OCI-LY7 (cell line): Measurements from ENCODE around the gene LATS2. TPM values are rescaled to one million over a fixed set of nuclear protein-coding genes. Genes with fewer than 3 reads are reported as not detected.

Source experiments
- BruUV-seq: library from RNA; stranded (reverse); fragments of 400-500 nt; replicated peaks from 2 replicates; lab custom pipeline; 2021; lab: Mats Ljungman, UMichigan
- CTCF ChIA-PET: fragments of 300-600 bp; sonication (Branson Sonifier 250); formaldehyde crosslinking; loops from one replicate; lab custom pipeline; 2022; ENCODE audit warnings: antibody characterized with exemption; ENCODE audit not compliant: unreplicated experiment; lab: Charles Lee
- POLR2A ChIA-PET: fragments of 300-600 bp; sonication (Branson Sonifier 250); formaldehyde crosslinking; loops from one replicate; lab custom pipeline; 2022; ENCODE audit warnings: antibody characterized with exemption; lab: Charles Lee
- DNase-seq: peaks from one replicate; pipeline ENCODE4 v3.0.0-alpha.2; 2015; ENCODE audit warnings: low spot score
- H2AFZ ChIP-seq: fragments of 200-600 bp; sonication (generic), shearing (Covaris generic); 2 replicates; pipeline ENCODE4 v1.6.1; 2014; ENCODE audit warnings: mild to moderate bottlenecking, antibody characterized with exemption, low read length, moderate library complexity
- H3K27ac ChIP-seq: fragments of 200-600 bp; sonication (generic); 2 replicates; pipeline ENCODE4 v1.5.1; 2014; ENCODE audit warnings: mixed run types, low read depth, mild to moderate bottlenecking, moderate library complexity, low read length, inconsistent platforms; ENCODE audit not compliant: poor library complexity, severe bottlenecking
- H3K36me3 ChIP-seq: fragments of 200-600 bp; sonication (generic); 2 replicates; pipeline ENCODE4 v1.6.1; 2014; ENCODE audit warnings: mild to moderate bottlenecking, antibody characterized with exemption, low read length, moderate library complexity, mixed read lengths; ENCODE audit not compliant: insufficient read depth
- H3K4me1 ChIP-seq: fragments of 200-600 bp; sonication (generic); 2 replicates; pipeline ENCODE4 v1.5.1; 2014; ENCODE audit warnings: mild to moderate bottlenecking, low read length; ENCODE audit not compliant: insufficient read depth, poor library complexity, severe bottlenecking
- H3K4me2 ChIP-seq: fragments of 200-600 bp; sonication (generic); 2 replicates; pipeline ENCODE4 v1.6.1; 2014; ENCODE audit warnings: mild to moderate bottlenecking, low read length
- H3K4me3 ChIP-seq: fragments of 200-600 bp; sonication (generic); 2 replicates; pipeline ENCODE4 v1.5.1; 2014; ENCODE audit warnings: mild to moderate bottlenecking, low read depth, low read length; ENCODE audit not compliant: poor library complexity, severe bottlenecking
- H3K79me2 ChIP-seq: fragments of 200-600 bp; sonication (generic); 2 replicates; pipeline ENCODE4 v1.6.1; 2016; ENCODE audit warnings: low read depth, mild to moderate bottlenecking, low read length, moderate library complexity, mixed read lengths; ENCODE audit not compliant: insufficient read depth
- H3K9me2 ChIP-seq: fragments of 200-600 bp; sonication (generic); 2 replicates; pipeline ENCODE4 v1.6.1; 2016; ENCODE audit warnings: mild to moderate bottlenecking, low read length, mixed read lengths; ENCODE audit not compliant: insufficient read depth
- H3K9me3 ChIP-seq: fragments of 200-600 bp; sonication (generic); 2 replicates; pipeline ENCODE4 v1.6.1; 2014; ENCODE audit warnings: mild to moderate bottlenecking, mixed run types, low read length, mixed read lengths
- H4K20me1 ChIP-seq: fragments of 200-600 bp; sonication (generic); 2 replicates; pipeline ENCODE4 v1.6.1; 2014; ENCODE audit warnings: mild to moderate bottlenecking, antibody characterized with exemption, low read length, moderate library complexity, mixed read lengths; ENCODE audit not compliant: insufficient read depth
- CTCF ChIP-seq: fragments of 200-600 bp; sonication (generic); conservative IDR thresholded peaks from 2 replicates; pipeline ENCODE4 v1.5.1; 2014; ENCODE audit warnings: mild to moderate bottlenecking, antibody characterized with exemption, low read length, moderate library complexity, mixed read lengths
- EZH2phosphoT487 ChIP-seq: fragments of 200-600 bp; sonication (generic); IDR thresholded peaks from 2 replicates; pipeline ENCODE4 v1.6.1; 2018; ENCODE audit warnings: low read depth, borderline replicate concordance, mild to moderate bottlenecking, mixed run types, antibody characterized with exemption, low read length, moderate library complexity, mixed read lengths
- intact Hi-C: fragments of 100-400 bp; cut with micrococcal nuclease; formaldehyde crosslinking; loops from one replicate; pipeline ENCODE4 v1.10.0; 2022; ENCODE audit not compliant: unreplicated experiment
- total RNA-seq, 2 experiments: library from RNA; depleted of rRNA in 1 of 2; stranded (reverse); fragments of >200 nt in 1 of 2; shearing (Covaris generic) in 1 of 2; gene quantifications; 2 replicates each; pipeline ENCODE4 v1.2.3, GENCODE V29; 2014 to 2022

The LATS2 gene
- total RNA-seq, 2 experiments from 2014 or later: 0.19 to 1.3 TPM

DNA sequence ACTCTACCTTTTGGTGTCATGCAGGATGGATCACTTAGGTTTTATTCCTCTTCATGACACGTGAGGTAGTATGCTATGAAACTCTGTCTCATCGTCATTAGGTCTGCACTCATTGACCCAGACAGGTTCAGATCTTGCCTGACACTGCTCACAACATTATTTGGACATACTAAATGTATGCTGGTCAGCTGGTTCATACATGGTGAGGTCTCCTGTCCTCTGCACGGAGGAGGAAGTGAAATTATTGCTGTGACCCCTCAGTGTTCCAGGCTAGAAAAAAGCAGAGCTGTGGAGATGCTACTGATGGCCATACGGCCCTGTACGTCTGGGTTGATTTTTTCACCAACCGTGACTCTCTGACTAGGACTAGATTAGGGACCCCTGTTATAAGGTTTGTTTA is 35.8 kb downstream of the LATS2 start:
- BruUV-seq: no TSS peak
- POLR2A ChIA-PET: no interaction called here
- Histone ChIP-seq H4K20me1 (no peaks in the 10 kb centered on the region), H3K9me2 (no peaks in the 10 kb centered on the region), H3K27ac (no peak overlapping the region), H3K4me2 (no peak overlapping the region), H3K4me3 (no peak overlapping the region), H3K9me3 (no peaks in the 10 kb centered on the region), H3K79me2 (no peaks in the 10 kb centered on the region), H3K36me3 (no peaks in the 10 kb centered on the region), H2AFZ (no peak overlapping the region), H3K4me1 (no peaks in the 10 kb centered on the region)
- no peak for DNase-seq
- no peak for TF ChIP-seq EZH2phosphoT487
- TF ChIP-seq CTCF: no peak
- intact Hi-C loops: no loop called here
- CTCF ChIA-PET: no interaction called here

GRCh38 chr13:21022056-21022979 is 39.1 kb downstream of the LATS2 start:
- Histone ChIP-seq H4K20me1 (no peaks in the 10 kb centered on the region), H3K36me3 (no peaks in the 10 kb centered on the region), H2AFZ (no peak overlapping the region), H3K9me2 (no peaks in the 10 kb centered on the region), H3K27ac (no peak overlapping the region), H3K9me3 (no peaks in the 10 kb centered on the region), H3K4me2 (no peak overlapping the region), H3K79me2 (no peaks in the 10 kb centered on the region), H3K4me1 (no peaks in the 10 kb centered on the region), H3K4me3 (no peak overlapping the region)
- no TSS peak for BruUV-seq
- no peak for DNase-seq
- ChIA-PET POLR2A (interaction anchor here (1.0 kb wide), 2 partner anchors 12 to 28 kb away, joined by 3 to 5 read pairs; no protein-coding TSS in a partner anchor), CTCF (no interaction called here)
- TF ChIP-seq EZH2phosphoT487 (no peak), CTCF (no peak)
- intact Hi-C loops: no loop called here

- POLR2A ChIA-PET: interaction anchor here (0.7 kb wide), 2 partner anchors 416 to 496 kb away, joined by 4 read pairs; no protein-coding TSS in a partner anchor
- BruUV-seq: no TSS peak
- intact Hi-C loops: no loop called here
- Histone ChIP-seq H3K4me1 (no peaks in the 10 kb centered on the region), H3K4me3 (no peak overlapping the region), H2AFZ (no peak overlapping the region), H3K36me3 (no peaks in the 10 kb centered on the region), H3K79me2 (no peaks in the 10 kb centered on the region), H3K4me2 (no peak overlapping the region), H3K9me2 (no peaks in the 10 kb centered on the region), H3K27ac (no peak overlapping the region), H4K20me1 (no peaks in the 10 kb centered on the region), H3K9me3 (no peaks in the 10 kb centered on the region)
- CTCF ChIA-PET: no interaction called here
- no peak for DNase-seq
- no peak for TF ChIP-seq CTCF
- no peak for TF ChIP-seq EZH2phosphoT487
These were observed 40.8 kb downstream of the LATS2 start for GRCh38 chr13:21020581-21020980.
